ENCODE data around the gene FBXL2. TPM values are rescaled to one million over a fixed set of nuclear protein-coding genes. Genes with fewer than 3 reads are reported as not detected.

Gene FBXL2
- total RNA-seq, 1 donor from 2014 or later = 8.1 TPM

- no peak for ATAC-seq
- intact Hi-C loops (cut with DNase I) = no loop called here
- no peak for TF ChIP-seq CTCF (IDR thresholded peaks at IDR 0.05)
- DNase-seq = no peak
- Histone ChIP-seq H3K27me3 (ENCODE audit: low read depth) (no peaks in the 10 kb centered on the region), H3K9me3 (peaks cover 5% of the 10 kb centered on the region), H3K4me1 (peaks cover 10% of the 10 kb centered on the region), H3K27ac (no peak overlapping the region), H3K4me3 (no peak overlapping the region), H3K36me3 (no peaks in the 10 kb centered on the region)
Measured at GRCh38 chr3:33314993-33315392, 37.8 kb downstream of the FBXL2 start.

GRCh38 chr3:33315826-33316225, 38.6 kb downstream of the FBXL2 start:
- H3K4me3 ChIP-seq = no peak overlapping the region
- no peaks in the 10 kb centered on the region for H3K36me3 ChIP-seq
- H3K27ac ChIP-seq = no peak overlapping the region
- H3K27me3 ChIP-seq (ENCODE audit: low read depth) = no peaks in the 10 kb centered on the region
- DNase-seq (no peak), ATAC-seq (no peak)
- peaks cover 1% of the 10 kb centered on the region for H3K9me3 ChIP-seq
- no peak for TF ChIP-seq CTCF (IDR thresholded peaks at IDR 0.05)
- peaks cover 10% of the 10 kb centered on the region for H3K4me1 ChIP-seq
- intact Hi-C loops (cut with DNase I) = no loop called here

GRCh38 chr3:33317963-33318709, 40.9 kb downstream of the FBXL2 start:
- no peak for TF ChIP-seq CTCF (IDR thresholded peaks at IDR 0.05)
- ATAC-seq = no peak
- DNase-seq = no peak

GRCh38 chr3:33318710-33319380, 41.6 kb downstream of the FBXL2 start:
- ATAC-seq (no peak), DNase-seq (no peak)
- no peaks in the 10 kb centered on the region for H3K27me3 ChIP-seq (ENCODE audit: low read depth)
- peaks cover 10% of the 10 kb centered on the region for H3K4me1 ChIP-seq
- intact Hi-C loops (cut with DNase I) = no loop called here
- H3K36me3 ChIP-seq = no peaks in the 10 kb centered on the region
- no peak for TF ChIP-seq CTCF (IDR thresholded peaks at IDR 0.05)
- H3K4me3 ChIP-seq = no peak overlapping the region
- H3K9me3 ChIP-seq = no peaks in the 10 kb centered on the region
- no peak overlapping the region for H3K27ac ChIP-seq

More at GRCh38 chr3:33317963-33318709, 40.9 kb downstream of the FBXL2 start:
- Histone ChIP-seq H3K4me1 (peaks cover 10% of the 10 kb centered on the region), H3K4me3 (no peak overlapping the region), H3K36me3 (no peaks in the 10 kb centered on the region), H3K9me3 (no peaks in the 10 kb centered on the region), H3K27me3 (ENCODE audit: low read depth) (no peaks in the 10 kb centered on the region), H3K27ac (no peak overlapping the region)
- intact Hi-C loops (cut with DNase I) = no loop called here

GRCh38 chr3:33322412-33322811, 45.2 kb downstream of the FBXL2 start:
- Histone ChIP-seq H3K27me3 (ENCODE audit: low read depth) (no peaks in the 10 kb centered on the region), H3K9me3 (no peaks in the 10 kb centered on the region), H3K4me3 (no peak overlapping the region), H3K36me3 (no peaks in the 10 kb centered on the region), H3K27ac (no peak overlapping the region), H3K4me1 (peaks cover 10% of the 10 kb centered on the region)
- no peak for TF ChIP-seq CTCF (IDR thresholded peaks at IDR 0.05)
- ATAC-seq (no peak), DNase-seq (no peak)
- intact Hi-C loops (cut with DNase I) = no loop called here
